Testis (tissue), 3 donors: ENCODE measurements around the gene CCDC175. TPM values are rescaled to one million over a fixed set of nuclear protein-coding genes. Genes with fewer than 3 reads are reported as not detected.

Source experiments
- DNase-seq: peaks from one replicate; pipeline ENCODE4 v3.0.0-alpha.2; 2019
- H3K27ac ChIP-seq, 2 donors: fragments of 200-600 bp; sonication (generic); one replicate each; pipeline ENCODE4 v1.5.1; 2019
- H3K27me3 ChIP-seq: fragments of 200-600 bp; sonication (generic); one replicate; pipeline ENCODE4 v1.5.1; 2019
- H3K36me3 ChIP-seq: fragments of 200-600 bp; sonication (generic); one replicate; pipeline ENCODE4 v1.5.1; 2017; ENCODE audit warnings: low read depth; ENCODE audit errors: missing control alignments
- H3K4me1 ChIP-seq: fragments of 200-600 bp; sonication (generic); one replicate; pipeline ENCODE4 v1.5.1; 2019
- H3K4me3 ChIP-seq, 2 donors: fragments of 200-600 bp; sonication (generic); one replicate each; pipeline ENCODE4 v1.5.1; 2017 to 2019
- H3K9me3 ChIP-seq: fragments of 200-600 bp; sonication (generic); one replicate; pipeline ENCODE4 v1.5.1; 2017
- CTCF ChIP-seq, 3 experiments: fragments of 450-650 bp in 2 of 3; fragments of 200-600 bp in 1 of 3; sonication (generic) in 1 of 3; IDR thresholded peaks; one replicate each; pipeline ENCODE4 v1.5.1; 2016 to 2019; ENCODE audit warnings: antibody characterized with exemption in 3 of 3, mild to moderate bottlenecking in 2 of 3, moderate library complexity in 1 of 3
- POLR2A ChIP-seq: fragments of 450-650 bp; IDR thresholded peaks from one replicate; pipeline ENCODE4 v1.6.1; 2017; ENCODE audit warnings: antibody characterized with exemption, mild to moderate bottlenecking, moderate library complexity
- WGBS, 2 donors: methylation state at CpG; one replicate each; pipeline ENCODE4 v1.1.5; 2018; 5-methylcytosine and 5-hydroxymethylcytosine counted together
- intact Hi-C: fragments of 100-400 bp; cut with DNase I; formaldehyde crosslinking; loops from one replicate; pipeline ENCODE4 v1.15.1; 2023; ENCODE audit warnings: low total_unique reads
- polyA plus RNA-seq: library from polyadenylated mRNA; stranded (reverse); fragments of 350-450 nt; fragmentation: Illumina TruSeq; extraction: RNeasy Lipid Tissue Mini Kit (QIAGEN cat#74804); gene quantifications from one replicate; pipeline ENCODE4 v1.2.3, GENCODE V29; 2014; ENCODE audit warnings: low read depth, low replicate concordance; ENCODE audit not compliant: insufficient read depth
- total RNA-seq, 2 donors: library from RNA; depleted of rRNA; stranded (reverse); fragments of >200 nt; gene quantifications; one replicate each; pipeline ENCODE4 v1.2.3, GENCODE V29; 2016

Gene CCDC175
- total and polyA plus RNA-seq, 3 donors from 2014 or later, result 1.3 to 9.8 (median 1.4) TPM

GRCh38 chr14:59580911-59581310, 4.3 kb upstream of the CCDC175 start:
- H3K9me3 ChIP-seq, result no peaks in the 10 kb centered on the region
- no peak for DNase-seq
- H3K27me3 ChIP-seq, result no peaks in the 10 kb centered on the region
- no peaks in the 10 kb centered on the region for H3K36me3 ChIP-seq
- TF ChIP-seq CTCF (IDR thresholded peaks at IDR 0.05) (no peak), POLR2A (no peak)
- H3K4me3 ChIP-seq, result no peak overlapping the region
- 59 to 67% methylated on average over 2 of the region's 2 CpGs for WGBS, 2 donors
- intact Hi-C loops, result no loop called here
- H3K27ac ChIP-seq, result no peak overlapping the region
- H3K4me1 ChIP-seq, result peaks cover 4% of the 10 kb centered on the region

GRCh38 chr14:59570122-59570521, 6.5 kb downstream of the CCDC175 start:
- Histone ChIP-seq H3K27ac (no peak overlapping the region), H3K4me1 (no peaks in the 10 kb centered on the region), H3K4me3 (no peak overlapping the region), H3K36me3 (no peaks in the 10 kb centered on the region), H3K27me3 (no peaks in the 10 kb centered on the region), H3K9me3 (no peaks in the 10 kb centered on the region)
- intact Hi-C loops, result loop anchor here (5.0 kb wide), 1 partner anchor 162 kb away; no protein-coding TSS in a partner anchor
- TF ChIP-seq POLR2A, result no peak
- no peak for TF ChIP-seq CTCF (IDR thresholded peaks at IDR 0.05)
- no peak for DNase-seq

GRCh38 chr14:59566725-59567124, 9.9 kb downstream of the CCDC175 start:
- Histone ChIP-seq H3K4me1 (no peaks in the 10 kb centered on the region), H3K4me3 (no peak overlapping the region), H3K36me3 (no peaks in the 10 kb centered on the region), H3K27me3 (no peaks in the 10 kb centered on the region), H3K27ac (no peak overlapping the region), H3K9me3 (no peaks in the 10 kb centered on the region)
- DNase-seq, result no peak
- 90 to 97% methylated on average over 3 of the region's 3 CpGs for WGBS, 2 donors
- intact Hi-C loops, result no loop called here
- TF ChIP-seq POLR2A, result no peak
- TF ChIP-seq CTCF (IDR thresholded peaks at IDR 0.05), result no peak

GRCh38 chr14:59566296-59566695, 10.3 kb downstream of the CCDC175 start:
- intact Hi-C loops, result no loop called here
- Histone ChIP-seq H3K27ac (no peak overlapping the region), H3K4me1 (no peaks in the 10 kb centered on the region), H3K36me3 (no peaks in the 10 kb centered on the region), H3K4me3 (no peak overlapping the region), H3K9me3 (no peaks in the 10 kb centered on the region), H3K27me3 (no peaks in the 10 kb centered on the region)
- WGBS, 2 donors, result 74 to 85% methylated on average over 1 of the region's 1 CpG
- DNase-seq, result no peak
- TF ChIP-seq POLR2A, result no peak
- no peak for TF ChIP-seq CTCF (IDR thresholded peaks at IDR 0.05)

GRCh38 chr14:59565087-59565486, 11.5 kb downstream of the CCDC175 start:
- TF ChIP-seq CTCF (IDR thresholded peaks at IDR 0.05), result no peak
- no peak for TF ChIP-seq POLR2A
- Histone ChIP-seq H3K9me3 (no peaks in the 10 kb centered on the region), H3K36me3 (no peaks in the 10 kb centered on the region), H3K27me3 (no peaks in the 10 kb centered on the region), H3K4me1 (no peaks in the 10 kb centered on the region), H3K4me3 (no peak overlapping the region), H3K27ac (no peak overlapping the region)
- no peak for DNase-seq
- 63 to 90% methylated on average over 1 of the region's 1 CpG for WGBS, 2 donors
- intact Hi-C loops, result no loop called here
